ENCODE measurements around the gene SAMM50. TPM values are rescaled to one million over a fixed set of nuclear protein-coding genes. Genes with fewer than 3 reads are reported as not detected.

The SAMM50 gene
- total and polyA plus RNA-seq, 2 experiments from 2014 or later, result 58.6 to 60.3 TPM

GRCh38 chr22:44031158-44031952, 76.1 kb downstream of the SAMM50 start:
- no peak overlapping the region for H3K27ac ChIP-seq (ENCODE audit: low read depth)
- H3K4me2 ChIP-seq, result no peak overlapping the region
- Mint-ChIP-seq H3K27ac (no peak overlapping the region), H3K36me3 (ENCODE audit: low read depth) (no peaks in the 10 kb centered on the region), H3K4me3 (no peak overlapping the region), H3K4me1 (peaks cover 13% of the 10 kb centered on the region), H3K27me3 (ENCODE audit: insufficient read depth, low read depth, poor library complexity) (peaks cover 5% of the 10 kb centered on the region), H3K9me3 (no peaks in the 10 kb centered on the region)
- no peak overlapping the region for H3K4me3 ChIP-seq
- no peaks in the 10 kb centered on the region for H3K9me2 ChIP-seq (ENCODE audit: insufficient read depth)
- no peaks in the 10 kb centered on the region for H3F3A ChIP-seq (replicated peaks; ENCODE audit: low read depth)
- H3K4me1 ChIP-seq (ENCODE audit: insufficient read depth), result peaks cover 3% of the 10 kb centered on the region; the same call in 1 of the 2 replicates
- DNase-seq (ENCODE audit: low spot score) (no peak), ATAC-seq (no peak)
- H2AFZ ChIP-seq, result no peak overlapping the region
- no peaks in the 10 kb centered on the region for H3K36me3 ChIP-seq (ENCODE audit: insufficient read depth)
- TF ChIP-seq CREB1 (CRISPR knock-in tag; IDR thresholded peaks at IDR 0.05; ENCODE audit: low read depth), result no peak
- TF ChIP-seq ZNF462 (CRISPR knock-in tag; IDR thresholded peaks at IDR 0.05), result no peak
- no peak for TF ChIP-seq EZH2phosphoT487 (IDR thresholded peaks at IDR 0.05; ENCODE audit: unreplicated experiment)
- TF ChIP-seq CTCF (conservative IDR thresholded peaks at IDR 0.05; ENCODE audit: low read depth in 2 of 2), result no peak
- no peak for TF ChIP-seq JUNB (IDR thresholded peaks at IDR 0.05; ENCODE audit: unreplicated experiment)
- no peak for TF ChIP-seq POLR2AphosphoS5 (IDR thresholded peaks at IDR 0.05; ENCODE audit: low read depth)
- no peak for TF ChIP-seq NANOG (IDR thresholded peaks at IDR 0.05; ENCODE audit: borderline replicate concordance)
- TF ChIP-seq REST (IDR thresholded peaks at IDR 0.05; ENCODE audit: unreplicated experiment), result no peak
- TF ChIP-seq STAT1 (IDR thresholded peaks at IDR 0.05; ENCODE audit: unreplicated experiment), result no peak
- no peak for TF ChIP-seq ZNF331 (CRISPR knock-in tag; IDR thresholded peaks at IDR 0.05; ENCODE audit: low read depth)
- no peak for TF ChIP-seq EZH2 (IDR thresholded peaks at IDR 0.05; ENCODE audit: low read depth, unreplicated experiment)
- TF ChIP-seq ZNF114 (CRISPR knock-in tag; IDR thresholded peaks at IDR 0.05), result no peak
- H3K27me3 ChIP-seq (ENCODE audit: insufficient read depth), result no peaks in the 10 kb centered on the region
- H3K79me2 ChIP-seq (replicated peaks; ENCODE audit: insufficient read depth), result peaks cover 8% of the 10 kb centered on the region; the same call in 1 of the 2 replicates
- no peaks in the 10 kb centered on the region for H4K20me1 ChIP-seq (replicated peaks; ENCODE audit: insufficient read depth)
